Activated CD4-positive, alpha-beta T cell treated with anti-CD3 and anti-CD28 coated beads for 36 hours (primary cell): ENCODE results near the gene SPINDOC. TPM values are rescaled to one million over a fixed set of nuclear protein-coding genes. Genes with fewer than 3 reads are reported as not detected.

Experiments used
- ATAC-seq: fragments of 200-7000 bp; cut with Tn5 transposase; one replicate; pipeline ENCODE4 v1.10.0; 2021; ENCODE audit warnings: mild to moderate bottlenecking, moderate library complexity
- CTCF ChIA-PET: fragments of 350-600 bp; sonication (Branson Sonifier 250); formaldehyde crosslinking; loops from one replicate; lab custom pipeline; 2021; ENCODE audit warnings: antibody characterized with exemption; lab: Charles Lee
- POLR2A ChIA-PET: fragments of 350-600 bp; sonication (Branson Sonifier 250); formaldehyde crosslinking; loops from one replicate; lab custom pipeline; 2021; ENCODE audit warnings: antibody characterized with exemption, inconsistent platforms; lab: Charles Lee
- DNase-seq: peaks from one replicate; pipeline ENCODE4 v3.0.0-alpha.2; 2020
- H3K27ac Mint-ChIP-seq: one replicate; pipeline ENCODE4 v1.8.0; 2021; ENCODE audit warnings: mixed read lengths
- H3K27me3 Mint-ChIP-seq: one replicate; pipeline ENCODE4 v1.8.0; 2021; ENCODE audit warnings: mixed read lengths
- H3K36me3 Mint-ChIP-seq: one replicate; pipeline ENCODE4 v1.8.0; 2021; ENCODE audit warnings: low read depth, mixed read lengths
- H3K4me1 Mint-ChIP-seq: one replicate; pipeline ENCODE4 v1.8.0; 2021; ENCODE audit warnings: mixed read lengths
- H3K4me3 Mint-ChIP-seq: one replicate; pipeline ENCODE4 v1.8.0; 2021; ENCODE audit warnings: mild to moderate bottlenecking, moderate library complexity, mixed read lengths
- H3K9me3 Mint-ChIP-seq: one replicate; pipeline ENCODE4 v1.8.0; 2021; ENCODE audit warnings: low read depth, mixed read lengths
- intact Hi-C, 2 experiments: fragments of 100-400 bp; cut with DNase I in 1 of 2; cut with micrococcal nuclease in 1 of 2; formaldehyde crosslinking; loops; one replicate each; pipeline versions ENCODE4 v1.14.2 to v1.15.1; 2022 to 2024; cut with DNase I, micrococcal nuclease
- total RNA-seq, 2 experiments: library from RNA; stranded (reverse); gene quantifications; one replicate each; pipeline ENCODE4 v1.2.3, GENCODE V29; 2021

The SPINDOC gene
- 10 to 100 TPM; 25.7 to 26.2 TPM for total RNA-seq

GRCh38 chr11:63813035-63813562 is at the start of gene SPINDOC:
TSS of gene SPINDOC (plus strand) at chr11:63813456. CDS start at chr11:63813687, 231 bp downstream.
- POLR2A ChIA-PET, result no interaction called here
- H3K9me3 Mint-ChIP-seq, result no peaks in the 10 kb centered on the region
- ATAC-seq, result peak; percentile 91
- H3K36me3 Mint-ChIP-seq, result peaks cover 21% of the 10 kb centered on the region
- peaks cover 21% of the 10 kb centered on the region for H3K4me1 Mint-ChIP-seq
- intact Hi-C loops, result loop anchor here (1.0 to 5.0 kb wide), 6 partner anchors 25 to 161 kb away; partner anchors contain the start of genes COX8A (in 1 of the 2), RTN3 (in 1 of the 2) and ZFTA (in 1 of the 2)
- H3K27me3 Mint-ChIP-seq, result no peaks in the 10 kb centered on the region
- CTCF ChIA-PET, result interaction anchor here (1.0 to 1.1 kb wide), 3 partner anchors 25 to 88 kb away, joined by 3 to 8 read pairs (median 4); partner anchors contain the start of gene MARK2
- DNase-seq, result peak; percentile 80
- H3K27ac Mint-ChIP-seq, result no peak within 1 kb of the TSS
- peak within 1 kb of the TSS; percentile 77 for H3K4me3 Mint-ChIP-seq

- DNase-seq (no peak), ATAC-seq (no peak)
- CTCF ChIA-PET, result interaction anchor here (0.6 kb wide), 1 partner anchor 41 kb away, joined by 3 read pairs; no protein-coding TSS in a partner anchor
- no peaks in the 10 kb centered on the region for H3K36me3 Mint-ChIP-seq
- intact Hi-C loops, result no loop called here
- no peak overlapping the region for H3K27ac Mint-ChIP-seq
- POLR2A ChIA-PET, result no interaction called here
- no peak overlapping the region for H3K4me3 Mint-ChIP-seq
- peaks cover 6% of the 10 kb centered on the region for H3K4me1 Mint-ChIP-seq
- H3K9me3 Mint-ChIP-seq, result no peaks in the 10 kb centered on the region
- H3K27me3 Mint-ChIP-seq, result no peaks in the 10 kb centered on the region
These were observed 49.5 kb upstream of the SPINDOC start for GRCh38 chr11:63763496-63764339.

- no peak overlapping the region for H3K4me3 Mint-ChIP-seq
- H3K27me3 Mint-ChIP-seq, result no peaks in the 10 kb centered on the region
- H3K27ac Mint-ChIP-seq, result no peak overlapping the region
- intact Hi-C loops, result no loop called here
- no peak for DNase-seq
- no peaks in the 10 kb centered on the region for H3K9me3 Mint-ChIP-seq
- peaks cover 6% of the 10 kb centered on the region for H3K4me1 Mint-ChIP-seq
- ChIA-PET CTCF (interaction anchor here (0.6 kb wide), 1 partner anchor 40 kb away, joined by 3 read pairs; no protein-coding TSS in a partner anchor), POLR2A (no interaction called here)
- no peaks in the 10 kb centered on the region for H3K36me3 Mint-ChIP-seq
- ATAC-seq, result no peak
These were observed 48.9 kb upstream of the SPINDOC start for GRCh38 chr11:63764340-63764678.

GRCh38 chr11:63764679-63765647 is 48.3 kb upstream of the SPINDOC start:
- CTCF ChIA-PET, result interaction anchor here (0.6 kb wide), 2 partner anchors 38 to 40 kb away, joined by 3 read pairs; no protein-coding TSS in a partner anchor
- no peaks in the 10 kb centered on the region for H3K9me3 Mint-ChIP-seq
- no peak for DNase-seq
- intact Hi-C loops, result loop anchor here (5.0 kb wide), 4 partner anchors 177 to 1787 kb away; partner anchors contain the start of genes CATSPERZ (in 1 of the 2) and MACROD1 (in 1 of the 2)
- peaks cover 6% of the 10 kb centered on the region for H3K4me1 Mint-ChIP-seq
- H3K27ac Mint-ChIP-seq, result no peak overlapping the region
- ATAC-seq, result no peak
- POLR2A ChIA-PET, result interaction anchor here (1.2 kb wide), 1 partner anchor 219 kb away, joined by 3 read pairs; no protein-coding TSS in a partner anchor
- no peaks in the 10 kb centered on the region for H3K36me3 Mint-ChIP-seq
- H3K4me3 Mint-ChIP-seq, result no peak overlapping the region
- H3K27me3 Mint-ChIP-seq, result peaks cover 3% of the 10 kb centered on the region

- Mint-ChIP-seq H3K36me3 (no peaks in the 10 kb centered on the region), H3K9me3 (no peaks in the 10 kb centered on the region), H3K27ac (no peak overlapping the region), H3K4me1 (peaks cover 6% of the 10 kb centered on the region), H3K27me3 (peaks cover 7% of the 10 kb centered on the region), H3K4me3 (no peak overlapping the region)
- DNase-seq, result no peak
- ChIA-PET POLR2A (interaction anchor here (1.2 kb wide), 1 partner anchor 219 kb away, joined by 3 read pairs; no protein-coding TSS in a partner anchor), CTCF (interaction anchor here (0.6 to 0.8 kb wide), 2 partner anchors 17 to 22 kb away, joined by 3 to 4 read pairs; no protein-coding TSS in a partner anchor)
- ATAC-seq, result no peak
- intact Hi-C loops, result loop anchor here (5.0 kb wide), 4 partner anchors 177 to 1787 kb away; partner anchors contain the start of genes CATSPERZ (in 1 of the 2) and MACROD1 (in 1 of the 2)
These were observed 47.5 kb upstream of the SPINDOC start for GRCh38 chr11:63765688-63766241.

GRCh38 chr11:63766531-63767235 is 46.6 kb upstream of the SPINDOC start:
- POLR2A ChIA-PET, result interaction anchor here (1.2 kb wide), 1 partner anchor 218 kb away, joined by 3 read pairs; no protein-coding TSS in a partner anchor
- Mint-ChIP-seq H3K27ac (no peak overlapping the region), H3K4me1 (peaks cover 6% of the 10 kb centered on the region), H3K27me3 (peaks cover 13% of the 10 kb centered on the region), H3K36me3 (no peaks in the 10 kb centered on the region), H3K9me3 (no peaks in the 10 kb centered on the region), H3K4me3 (peak overlapping the region; percentile 96)
- DNase-seq (no peak), ATAC-seq (no peak)
- CTCF ChIA-PET, result interaction anchor here (0.6 to 2.0 kb wide), 6 partner anchors 10 to 850 kb away, joined by 3 to 5 read pairs (median 3); no protein-coding TSS in a partner anchor
- intact Hi-C loops, result loop anchor here (5.0 kb wide), 4 partner anchors 176 to 1786 kb away; partner anchors contain the start of genes CATSPERZ (in 1 of the 2) and MACROD1 (in 1 of the 2)

- Mint-ChIP-seq H3K27ac (peak overlapping the region; percentile 78), H3K4me1 (peaks cover 6% of the 10 kb centered on the region), H3K9me3 (no peaks in the 10 kb centered on the region), H3K27me3 (peaks cover 15% of the 10 kb centered on the region), H3K36me3 (no peaks in the 10 kb centered on the region), H3K4me3 (peak overlapping the region; percentile 96)
- ChIA-PET CTCF (interaction anchor here (0.8 to 2.0 kb wide), 7 partner anchors 11 to 178 kb away, joined by 3 to 6 read pairs (median 4); partner anchors contain the start of gene RCOR2), POLR2A (interaction anchor here (0.6 kb wide), 1 partner anchor 1733 kb away, joined by 3 read pairs; no protein-coding TSS in a partner anchor)
- peak; percentile 55 for ATAC-seq
- intact Hi-C loops, result loop anchor here (5.0 kb wide), 4 partner anchors 175 to 1785 kb away; partner anchors contain the start of genes CATSPERZ (in 1 of the 2) and MACROD1 (in 1 of the 2)
- DNase-seq, result no peak
These were observed 46.0 kb upstream of the SPINDOC start for GRCh38 chr11:63767267-63767564.

- POLR2A ChIA-PET, result interaction anchor here (0.6 kb wide), 2 partner anchors 546 to 1733 kb away, joined by 3 read pairs; no protein-coding TSS in a partner anchor
- Mint-ChIP-seq H3K9me3 (no peaks in the 10 kb centered on the region), H3K4me3 (peak overlapping the region; percentile 96), H3K4me1 (peaks cover 6% of the 10 kb centered on the region), H3K27ac (peak overlapping the region; percentile 78), H3K27me3 (peaks cover 17% of the 10 kb centered on the region), H3K36me3 (no peaks in the 10 kb centered on the region)
- intact Hi-C loops, result loop anchor here (1.0 to 5.0 kb wide), 9 partner anchors 46 to 1785 kb away; partner anchors contain the start of genes CATSPERZ (in 1 of the 2), MACROD1 (in 1 of the 2), NAA40 (in 1 of the 2) and OTUB1 (in 1 of the 2)
- CTCF ChIA-PET, result interaction anchor here (0.5 to 2.0 kb wide), 10 partner anchors 11 to 537 kb away, joined by 3 to 6 read pairs (median 3); partner anchors contain the start of gene RCOR2
- ATAC-seq (peak; percentile 28), DNase-seq (peak; percentile 56)
These were observed 45.6 kb upstream of the SPINDOC start for GRCh38 chr11:63767565-63768236.
